ENCODE results near the gene KHDRBS2. TPM values are rescaled to one million over a fixed set of nuclear protein-coding genes. Genes with fewer than 3 reads are reported as not detected.
A peak's percentile ranks its signal among the peaks of the same experiment; 100 is the strongest.

KHDRBS2 gene
- total and polyA plus RNA-seq, 2 donors (not counting 1 experiment from before 2014, with no cell fraction given) = 8.9 to 9.4 TPM

DNA sequence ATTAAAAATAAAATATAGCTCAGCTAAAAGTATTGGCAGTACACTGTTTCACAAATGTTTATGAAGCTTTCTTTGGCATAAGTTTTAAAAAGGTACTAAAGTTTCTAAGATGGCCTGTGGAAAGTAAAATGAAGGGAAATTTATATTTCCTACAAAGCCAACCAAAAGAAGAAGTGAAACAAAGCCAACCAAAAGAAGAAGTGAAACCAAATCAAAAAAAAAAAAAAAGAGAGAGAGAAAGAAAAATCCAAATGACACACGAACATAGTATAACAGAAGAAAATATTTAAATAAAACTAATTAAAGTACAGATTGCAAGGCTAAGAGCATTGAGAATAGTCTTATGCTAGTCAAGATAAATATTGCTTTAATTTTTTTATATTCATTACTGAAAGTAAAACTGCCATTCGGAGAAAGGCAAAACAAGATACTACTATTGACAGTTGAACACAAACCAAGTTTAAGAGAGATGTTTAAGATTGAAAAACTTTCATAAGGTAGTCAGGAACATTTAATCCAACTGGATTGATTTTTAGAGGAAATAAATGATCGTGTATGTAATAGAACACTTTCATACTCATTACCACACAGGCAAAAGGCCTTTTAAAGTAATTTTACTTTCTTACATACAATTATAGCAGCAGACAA is 12.8 kb upstream of the KHDRBS2 start:
- no CpG with 5 or more reads among the region's 3 CpGs for WGBS (ENCODE audit: insufficient coverage)
- peak overlapping the region; percentile 48 for H3K4me3 Mint-ChIP-seq
- peak overlapping the region; percentile 13 for H3K9ac ChIP-seq (ENCODE audit: low read length)
- H3K27ac Mint-ChIP-seq = peak overlapping the region; percentile 90
- peaks cover 6% of the 10 kb centered on the region for H3K9me3 Mint-ChIP-seq (ENCODE audit: insufficient read depth)
- DNase-seq = peak; percentile 73
- ChIA-PET POLR2A (no interaction called here), CTCF (interaction anchor here (0.7 to 1.5 kb wide), 7 partner anchors 9 to 1300 kb away, joined by 3 to 8 read pairs (median 3); partner anchors contain the start of gene KHDRBS2)
- H3K4me2 ChIP-seq (replicated peaks; ENCODE audit: low read depth, low read length, poor library complexity, severe bottlenecking) = peak overlapping the region; percentile 56
- H3K4me1 ChIP-seq (ENCODE audit: control insufficient read depth in 2 of 2, insufficient read depth in 2 of 2, low read length in 2 of 2) = peaks cover 11 to 23% of the 10 kb centered on the region in 2 donors
- peaks cover 0 to 21% (median 5%) of the 10 kb centered on the region in 3 donors for H3K9me3 ChIP-seq (ENCODE audit: control extremely low read depth in 1 of 3, control insufficient read depth in 2 of 3, insufficient read depth in 1 of 3, low read length in 2 of 3)
- no peaks in the 10 kb centered on the region for H3K79me2 ChIP-seq (ENCODE audit: control insufficient read depth, insufficient read depth, low read length)
- H3K4me1 Mint-ChIP-seq = peaks cover 23% of the 10 kb centered on the region
- peak overlapping the region in 1 of 5 experiments; percentile 33 for H3K4me3 ChIP-seq (ENCODE audit: control extremely low read depth in 1 of 5, extremely low read depth in 1 of 5, insufficient read depth in 1 of 5, low read depth in 2 of 5, low read length in 4 of 5)
- H3K36me3 ChIP-seq (replicated peaks in 1 of 2; ENCODE audit: control extremely low read depth in 1 of 2, control insufficient read depth in 1 of 2, extremely low read depth in 1 of 2, insufficient read depth in 2 of 2, low read length in 1 of 2) = no peaks in the 10 kb centered on the region
- peak; percentile 80 for ATAC-seq (ENCODE audit: low read depth)
- H2AFZ ChIP-seq (ENCODE audit: insufficient read depth, low read depth, low read length, poor library complexity, severe bottlenecking) = no peak overlapping the region
- TF ChIP-seq EZH2 (IDR thresholded peaks at IDR 0.05; ENCODE audit: borderline replicate concordance, insufficient read depth, low read depth, low read length, poor library complexity, severe bottlenecking) = no peak
- H3K27me3 Mint-ChIP-seq = no peaks in the 10 kb centered on the region
- no peaks in the 10 kb centered on the region for H3K27me3 ChIP-seq (replicated peaks in 1 of 4; ENCODE audit: control extremely low read depth in 1 of 4, control insufficient read depth in 3 of 4, insufficient read depth in 4 of 4, low read length in 3 of 4)
- H4K20me1 ChIP-seq (ENCODE audit: control insufficient read depth, insufficient read depth, low read length, poor library complexity, severe bottlenecking) = no peaks in the 10 kb centered on the region
- H3K27ac ChIP-seq (ENCODE audit: low read length in 2 of 2) = peak overlapping the region; percentile 42 to 77
- intact Hi-C loops (cut with micrococcal nuclease) = loop anchor here (1.0 to 10.0 kb wide), 3 partner anchors 13 to 204 kb away; partner anchors contain the start of gene KHDRBS2

GRCh38 chr6:62296541-62296940 is 10.5 kb upstream of the KHDRBS2 start:
- DNase-seq (no peak), ATAC-seq (ENCODE audit: low read depth) (no peak)
- Histone ChIP-seq H3K4me1 (ENCODE audit: control insufficient read depth in 2 of 2, insufficient read depth in 2 of 2, low read length in 2 of 2) (peaks cover 11 to 23% of the 10 kb centered on the region in 2 donors), H3K36me3 (replicated peaks in 1 of 2; ENCODE audit: control extremely low read depth in 1 of 2, control insufficient read depth in 1 of 2, extremely low read depth in 1 of 2, insufficient read depth in 2 of 2, low read length in 1 of 2) (no peaks in the 10 kb centered on the region), H3K9ac (ENCODE audit: low read length) (no peak overlapping the region), H3K9me3 (ENCODE audit: control extremely low read depth in 1 of 3, control insufficient read depth in 2 of 3, insufficient read depth in 1 of 3, low read length in 2 of 3) (peaks cover 0 to 21% (median 5%) of the 10 kb centered on the region in 3 donors), H2AFZ (ENCODE audit: insufficient read depth, low read depth, low read length, poor library complexity, severe bottlenecking) (no peak overlapping the region), H3K27me3 (replicated peaks in 1 of 4; ENCODE audit: control extremely low read depth in 1 of 4, control insufficient read depth in 3 of 4, insufficient read depth in 4 of 4, low read length in 3 of 4) (no peaks in the 10 kb centered on the region), H4K20me1 (ENCODE audit: control insufficient read depth, insufficient read depth, low read length, poor library complexity, severe bottlenecking) (no peaks in the 10 kb centered on the region), H3K27ac (ENCODE audit: low read length in 2 of 2) (no peak overlapping the region), H3K4me2 (replicated peaks; ENCODE audit: low read depth, low read length, poor library complexity, severe bottlenecking) (no peak overlapping the region), H3K79me2 (ENCODE audit: control insufficient read depth, insufficient read depth, low read length) (no peaks in the 10 kb centered on the region), H3K4me3 (ENCODE audit: control extremely low read depth in 1 of 5, extremely low read depth in 1 of 5, insufficient read depth in 1 of 5, low read depth in 2 of 5, low read length in 4 of 5) (no peak overlapping the region)
- Mint-ChIP-seq H3K27me3 (no peaks in the 10 kb centered on the region), H3K27ac (no peak overlapping the region), H3K4me3 (no peak overlapping the region), H3K9me3 (ENCODE audit: insufficient read depth) (peaks cover 3% of the 10 kb centered on the region), H3K4me1 (peaks cover 23% of the 10 kb centered on the region)
- ChIA-PET POLR2A (interaction anchor here (1.4 kb wide), 1 partner anchor 10 kb away, joined by 3 read pairs; the partner anchor contains the start of gene KHDRBS2), CTCF (interaction anchor here (1.1 to 2.8 kb wide), 3 partner anchors 8 to 12 kb away, joined by 3 to 8 read pairs (median 3); partner anchors contain the start of gene KHDRBS2)
- TF ChIP-seq, protein P1, sequence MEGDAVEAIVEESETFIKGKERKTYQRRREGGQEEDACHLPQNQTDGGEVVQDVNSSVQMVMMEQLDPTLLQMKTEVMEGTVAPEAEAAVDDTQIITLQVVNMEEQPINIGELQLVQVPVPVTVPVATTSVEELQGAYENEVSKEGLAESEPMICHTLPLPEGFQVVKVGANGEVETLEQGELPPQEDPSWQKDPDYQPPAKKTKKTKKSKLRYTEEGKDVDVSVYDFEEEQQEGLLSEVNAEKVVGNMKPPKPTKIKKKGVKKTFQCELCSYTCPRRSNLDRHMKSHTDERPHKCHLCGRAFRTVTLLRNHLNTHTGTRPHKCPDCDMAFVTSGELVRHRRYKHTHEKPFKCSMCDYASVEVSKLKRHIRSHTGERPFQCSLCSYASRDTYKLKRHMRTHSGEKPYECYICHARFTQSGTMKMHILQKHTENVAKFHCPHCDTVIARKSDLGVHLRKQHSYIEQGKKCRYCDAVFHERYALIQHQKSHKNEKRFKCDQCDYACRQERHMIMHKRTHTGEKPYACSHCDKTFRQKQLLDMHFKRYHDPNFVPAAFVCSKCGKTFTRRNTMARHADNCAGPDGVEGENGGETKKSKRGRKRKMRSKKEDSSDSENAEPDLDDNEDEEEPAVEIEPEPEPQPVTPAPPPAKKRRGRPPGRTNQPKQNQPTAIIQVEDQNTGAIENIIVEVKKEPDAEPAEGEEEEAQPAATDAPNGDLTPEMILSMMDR (IDR thresholded peaks at IDR 0.05) = no peak
- no peak for TF ChIP-seq EZH2 (IDR thresholded peaks at IDR 0.05; ENCODE audit: borderline replicate concordance, insufficient read depth, low read depth, low read length, poor library complexity, severe bottlenecking)
- intact Hi-C loops (cut with micrococcal nuclease) = loop anchor here (10.0 kb wide), 1 partner anchor 202 kb away; no protein-coding TSS in a partner anchor
- no CpG with 5 or more reads among the region's 1 CpG for WGBS (ENCODE audit: insufficient coverage)
